Kidney glomerular epithelial cell (primary cell): Measurements from ENCODE around the gene CFAP53.

Source experiments
- DNase-seq: peaks from one replicate; lab custom pipeline; 2025; lab: John Stamatoyannopoulos, UW

Gene CFAP53

DNA sequence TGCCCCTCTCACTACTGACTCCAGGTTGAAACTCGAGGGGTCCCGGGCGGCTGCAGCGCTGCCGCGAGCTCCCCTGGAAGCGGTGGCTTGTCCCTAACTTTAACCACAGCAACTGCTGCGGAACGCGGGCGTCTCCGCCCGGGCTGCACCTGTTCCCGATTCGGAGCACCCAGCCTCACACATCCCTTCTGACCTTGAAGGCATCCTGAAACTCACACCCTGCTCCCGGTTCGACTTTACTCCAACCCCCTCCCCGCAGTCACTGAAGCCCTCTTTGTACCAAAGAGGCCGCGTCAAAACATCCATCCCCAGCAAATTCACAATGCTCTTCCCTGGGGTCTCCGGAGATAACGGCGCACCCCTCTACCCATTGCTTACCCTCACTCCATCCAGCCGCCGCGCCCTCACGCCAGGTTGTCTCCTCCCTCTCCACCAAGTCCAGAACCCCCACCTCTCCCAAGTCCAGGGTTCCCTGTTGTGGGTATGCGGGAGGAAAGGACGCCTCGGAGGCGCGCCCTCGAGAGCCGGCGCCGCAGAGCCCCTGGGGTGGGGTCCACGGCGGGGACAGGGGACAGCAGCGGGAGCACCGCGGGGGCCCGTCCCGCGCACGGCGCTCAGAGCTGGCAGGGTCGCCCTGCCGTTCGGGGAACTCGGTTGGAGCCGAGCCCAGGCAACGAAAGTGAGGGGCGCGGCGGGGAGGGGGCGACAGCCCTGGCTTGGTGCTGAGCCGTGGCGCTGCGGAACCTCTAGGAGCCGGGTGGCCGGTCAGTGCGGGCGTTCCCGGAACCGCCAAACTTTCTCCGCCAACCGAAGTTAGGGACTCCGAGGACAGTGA is 72.3 kb downstream of the CFAP53 start:
- DNase-seq = no peak

DNA sequence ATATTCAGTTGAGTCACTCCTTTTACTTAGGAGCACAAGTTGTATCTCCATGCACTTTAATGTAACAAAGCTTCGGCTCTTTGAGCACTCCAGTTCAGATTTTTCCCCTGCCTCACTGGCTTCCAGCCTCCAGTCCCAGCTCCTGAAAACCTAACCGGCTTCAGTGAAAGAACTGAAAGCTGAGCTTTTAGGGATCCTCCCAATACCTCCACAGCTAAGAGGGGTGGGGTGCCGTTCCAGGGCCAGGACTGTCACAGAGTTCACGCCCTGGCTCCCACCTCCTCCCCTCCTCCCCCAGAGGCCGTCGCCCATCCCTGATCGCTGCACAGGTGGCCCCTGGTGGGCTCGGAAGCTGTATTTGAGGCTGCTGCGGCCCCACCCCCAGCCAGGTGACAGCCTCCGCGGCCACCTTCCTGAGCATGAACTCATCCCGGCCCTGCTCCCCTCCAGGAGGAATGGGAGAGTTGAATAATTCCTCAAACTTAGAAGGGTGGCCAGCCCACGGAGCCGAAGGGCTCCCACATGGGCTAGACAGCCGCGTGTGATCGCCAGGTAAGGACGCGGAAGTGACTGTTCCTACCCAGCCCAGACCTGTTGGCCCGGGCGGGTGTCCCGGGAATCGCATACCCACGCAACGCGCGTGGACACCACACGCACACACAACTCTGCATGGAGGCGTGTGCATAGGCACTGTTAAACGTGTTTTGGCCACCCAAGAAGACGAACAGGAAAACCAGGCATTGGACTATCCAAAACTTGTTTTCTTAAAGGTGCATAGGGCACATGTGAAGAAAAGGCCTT is 73.1 kb downstream of the CFAP53 start:
- peak; percentile 20 for DNase-seq

DNA sequence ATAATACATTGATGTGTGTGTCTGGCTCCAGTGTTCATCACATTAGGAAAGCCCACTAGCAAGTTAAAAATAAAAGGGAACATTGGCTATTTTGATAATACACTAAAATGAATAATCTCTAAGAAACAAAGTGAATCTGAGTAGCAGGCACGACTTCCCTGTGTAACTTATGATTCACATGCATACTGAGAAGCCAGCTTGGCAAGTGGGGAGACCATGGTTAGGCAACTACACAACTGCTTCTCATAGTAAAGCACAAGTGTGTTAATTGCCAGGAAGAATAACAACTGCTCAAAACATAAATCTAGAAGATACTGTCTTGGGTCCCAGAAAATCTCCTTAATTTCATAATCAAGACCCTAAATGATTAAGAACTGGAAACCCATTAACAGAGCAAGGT is 75.4 kb downstream of the CFAP53 start:
- DNase-seq = peak; percentile 33

- DNase-seq = peak; percentile 69
Measured at GRCh38 chr18:50190236-50190635, 76.1 kb downstream of the CFAP53 start.

DNA sequence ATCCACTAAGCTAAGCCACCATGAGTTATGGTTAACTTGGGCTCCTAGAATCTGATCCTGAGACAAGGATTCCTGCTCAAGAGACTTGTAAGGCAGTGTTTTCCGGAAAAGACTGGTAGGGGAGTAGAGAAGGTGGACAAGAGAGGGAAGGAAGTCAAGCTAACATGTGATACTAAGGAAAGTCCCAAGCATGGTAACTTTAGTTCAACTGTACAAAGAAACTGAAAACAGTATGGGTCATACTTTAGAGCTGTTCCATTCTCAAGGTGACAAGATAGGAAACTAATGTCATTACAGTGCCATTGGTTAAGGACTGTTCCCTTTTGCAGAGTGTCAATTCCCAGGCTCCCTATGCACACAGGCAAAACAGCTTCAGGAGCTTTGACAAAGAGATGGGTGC is 77.1 kb downstream of the CFAP53 start:
- DNase-seq = no peak

DNA sequence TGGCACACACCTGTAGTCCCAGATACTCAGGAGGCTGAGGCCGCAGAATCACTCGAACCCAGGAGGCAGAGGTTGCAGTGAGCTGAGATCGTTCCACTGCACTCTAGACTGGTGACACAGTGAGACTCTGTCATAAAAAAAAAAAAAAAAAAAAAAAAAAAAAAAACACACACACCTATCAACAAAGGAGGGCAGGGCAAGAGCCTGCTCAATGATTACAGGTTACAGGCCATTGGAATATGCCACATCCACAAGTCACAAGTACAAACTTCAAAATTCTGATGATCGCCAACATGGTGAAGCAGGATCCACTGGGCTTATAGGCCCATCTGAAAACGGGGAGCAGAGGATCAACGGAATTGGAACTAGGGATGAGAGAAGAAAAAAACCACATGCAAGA is 77.6 kb downstream of the CFAP53 start:
- DNase-seq = no peak

- DNase-seq = no peak
Measured at GRCh38 chr18:50187659-50188058, 78.6 kb downstream of the CFAP53 start.

GRCh38 chr18:50186385-50186784 is 79.9 kb downstream of the CFAP53 start:
- no peak for DNase-seq

- peak; percentile 71 for DNase-seq
Measured at GRCh38 chr18:50183556-50183955, 82.7 kb downstream of the CFAP53 start.

DNA sequence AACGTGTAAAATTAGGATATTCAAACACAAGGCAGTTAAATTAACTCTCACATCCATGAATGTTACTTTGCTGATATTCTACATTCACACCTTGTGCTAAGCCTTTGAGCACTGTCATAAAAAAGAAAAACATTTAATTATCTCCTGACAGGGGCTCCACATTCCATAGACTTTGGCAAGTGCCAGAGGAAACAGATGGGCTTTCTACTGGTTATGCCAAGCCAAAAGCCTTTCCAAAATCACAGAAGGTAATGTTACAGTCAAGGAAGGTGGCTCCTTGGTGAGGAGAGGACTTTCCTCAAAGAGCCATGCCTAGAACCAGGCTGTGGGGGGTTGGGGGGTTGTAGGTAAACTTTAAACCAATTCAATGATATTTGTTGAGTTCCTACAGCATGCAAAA is 83.8 kb downstream of the CFAP53 start:
- no peak for DNase-seq

GRCh38 chr18:50181590-50181989 is 84.7 kb downstream of the CFAP53 start:
- DNase-seq = no peak

GRCh38 chr18:50179465-50179864 is 86.8 kb downstream of the CFAP53 start:
- DNase-seq = no peak

DNA sequence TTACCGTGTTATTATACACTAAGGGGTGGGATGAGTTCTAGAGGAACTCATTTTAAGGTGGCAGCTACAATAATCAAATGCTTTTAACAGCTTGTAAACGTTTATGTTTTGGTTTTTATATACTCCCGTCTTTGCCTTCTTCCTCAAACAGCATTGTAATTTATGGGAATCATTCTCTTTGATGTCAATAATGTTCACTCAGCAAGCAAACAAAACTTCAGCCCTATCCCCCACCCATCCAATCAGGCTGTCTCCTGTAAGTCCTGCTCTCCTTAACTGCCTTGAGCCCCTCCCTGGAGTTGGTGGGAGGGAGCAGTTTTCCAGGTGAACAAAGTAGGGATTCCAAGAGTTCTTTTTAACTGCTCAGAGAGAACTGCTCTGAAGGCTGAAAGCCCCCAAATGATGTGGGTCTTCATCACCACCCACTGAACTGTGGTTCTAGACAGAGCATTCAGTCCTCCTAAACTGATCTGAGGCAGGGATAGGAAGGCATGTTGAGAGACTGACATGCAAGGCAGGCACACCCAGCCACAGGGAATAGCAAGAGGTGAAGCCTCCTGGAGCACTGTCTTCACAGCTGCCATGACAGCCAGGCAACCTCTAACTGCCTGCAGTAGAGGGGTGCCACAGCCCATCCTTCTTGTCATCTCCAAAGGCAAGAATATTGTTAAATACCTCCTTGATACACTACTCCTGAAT is 88.9 kb downstream of the CFAP53 start:
- no peak for DNase-seq
